Measurements from ENCODE around the gene KRT13. TPM values are rescaled to one million over a fixed set of nuclear protein-coding genes. Genes with fewer than 3 reads are reported as not detected.

Gene KRT13
- total and polyA plus RNA-seq, 2 of the 4 experiments (the other 2 are of a cell fraction), result 0.18 to 0.56 TPM

GRCh38 chr17:41527063-41528023 is 21.9 kb upstream of the KRT13 start:
- 50% methylated on average over 18 of the region's 62 CpGs; no CpG with 5 or more reads in 1 of the 2 experiments for WGBS, 2 experiments (ENCODE audit: extremely low coverage in 2 of 2, insufficient read length in 1 of 2)
- in situ Hi-C loops (cut with MboI; ENCODE audit: low sequenced_read_pairs), result no loop called here
- H2BK5ac ChIP-seq (ENCODE audit: low read depth, low read length, poor library complexity, severe bottlenecking), result no peak overlapping the region
- H2BK15ac ChIP-seq (ENCODE audit: low read depth, low read length), result no peak overlapping the region
- H2BK120ac ChIP-seq (ENCODE audit: low read depth, low read length), result peak overlapping the region; percentile 26; the same call in 1 of the 2 replicates
- ChIA-PET CTCF (no interaction called here), POLR2A (ENCODE audit: unreplicated experiment) (interaction anchor here (0.5 kb wide), 1 partner anchor 20 kb away, joined by 4 read pairs; no protein-coding TSS in a partner anchor)
- H4K91ac ChIP-seq (ENCODE audit: insufficient read depth, low read depth, low read length), result no peak overlapping the region
- H3K9me1 ChIP-seq (ENCODE audit: insufficient read depth, low read length), result peaks cover 21% of the 10 kb centered on the region
- ATAC-seq (ENCODE audit: low read depth), result no peak
- H3K56ac ChIP-seq (ENCODE audit: extremely low read depth, insufficient read depth, low read length), result no peak overlapping the region
- H3K4me2 ChIP-seq (ENCODE audit: low read depth, low read length), result no peak overlapping the region
- H4K8ac ChIP-seq (ENCODE audit: low read depth in 2 of 2, low read length in 2 of 2), result no peak overlapping the region
- intact Hi-C loops (cut with micrococcal nuclease), result no loop called here
- no peak overlapping the region for H3K18ac ChIP-seq (ENCODE audit: low read depth, low read length)
- no peak overlapping the region for H3K4me3 ChIP-seq (ENCODE audit: insufficient read depth, low read depth, low read length)
- H3K4me1 ChIP-seq (ENCODE audit: control insufficient read depth, insufficient read depth, low read length), result peaks cover 21% of the 10 kb centered on the region
- no peak overlapping the region for H3K23ac ChIP-seq (ENCODE audit: low read depth, low read length)
- H3K9me3 ChIP-seq (ENCODE audit: control insufficient read depth, insufficient read depth, low read length), result no peaks in the 10 kb centered on the region
- H2AK9ac ChIP-seq (replicated peaks; ENCODE audit: low read depth, low read length, poor library complexity), result no peak overlapping the region
- no peak overlapping the region for H2BK20ac ChIP-seq (ENCODE audit: low read depth, low read length)
- H2AK5ac ChIP-seq (ENCODE audit: low read depth, low read length), result no peak overlapping the region; the same call in 1 of the 2 replicates
- H3K27me3 ChIP-seq (ENCODE audit: control insufficient read depth, insufficient read depth, low read length), result peaks cover 2% of the 10 kb centered on the region; the same call in 1 of the 2 replicates
- H4K20me1 ChIP-seq (ENCODE audit: insufficient read depth, low read length), result no peaks in the 10 kb centered on the region
- H3K79me1 ChIP-seq (ENCODE audit: low read depth in 1 of 2, low read length in 2 of 2), result peaks cover 0 to under 1% of the 10 kb centered on the region in 2 experiments; a peak in 1 of 4 replicates
- H3K9ac ChIP-seq (ENCODE audit: low read depth, low read length), result no peak overlapping the region
- H3K27ac ChIP-seq (ENCODE audit: insufficient read depth, low read length), result no peak overlapping the region
- H3K36me3 ChIP-seq (ENCODE audit: control insufficient read depth, insufficient read depth, low read length), result no peaks in the 10 kb centered on the region
- H3K14ac ChIP-seq (replicated peaks; ENCODE audit: low read depth, low read length), result no peak overlapping the region
- dilution Hi-C loops (cut with HindIII; ENCODE audit: low sequenced_read_pairs, unreplicated experiment), result no loop called here
- BruUV-seq (replicated peaks), result no TSS peak
- H4K5ac ChIP-seq (ENCODE audit: low read depth, low read length), result no peak overlapping the region
- no peak for DNase-seq
- peak overlapping the region; percentile 81 for H2AFZ ChIP-seq (replicated peaks; ENCODE audit: low read length, poor library complexity)
- H3K4ac ChIP-seq (ENCODE audit: low read depth, low read length), result no peak overlapping the region
- TF ChIP-seq NFE2L2 (IDR thresholded peaks at IDR 0.05; ENCODE audit: low read depth, low read length), result no peak
- TF ChIP-seq RFX5 (IDR thresholded peaks at IDR 0.05; ENCODE audit: low read depth, low read length), result no peak
- no peak for TF ChIP-seq ELK1 (IDR thresholded peaks at IDR 0.05; ENCODE audit: borderline replicate concordance, low read depth, low read length)
- no peak for TF ChIP-seq FOS (IDR thresholded peaks at IDR 0.05; ENCODE audit: low read depth, low read length)
- TF ChIP-seq CTCF (conservative IDR thresholded peaks at IDR 0.05; ENCODE audit: low read depth, low read length), result no peak
- TF ChIP-seq CHD1 (IDR thresholded peaks at IDR 0.05; ENCODE audit: low read depth, low read length), result no peak
- TF ChIP-seq MAFK (IDR thresholded peaks at IDR 0.05; ENCODE audit: low read depth, low read length), result no peak
- no peak for TF ChIP-seq RAD21 (IDR thresholded peaks at IDR 0.05; ENCODE audit: low read length)
- no peak for TF ChIP-seq POLR2A (IDR thresholded peaks at IDR 0.05; ENCODE audit: low read depth, low read length)
- no peak for TF ChIP-seq RCOR1 (IDR thresholded peaks at IDR 0.05; ENCODE audit: insufficient replicate concordance, low read length)
- no peak for TF ChIP-seq MAZ (IDR thresholded peaks at IDR 0.05; ENCODE audit: borderline replicate concordance, low read depth, low read length)
- TF ChIP-seq CEBPB (IDR thresholded peaks at IDR 0.05; ENCODE audit: low read depth, low read length), result no peak
- no peak for TF ChIP-seq USF2 (IDR thresholded peaks at IDR 0.05; ENCODE audit: low read depth, low read length)
- TF ChIP-seq MXI1 (IDR thresholded peaks at IDR 0.05; ENCODE audit: borderline replicate concordance, low read depth, low read length), result no peak

Data from IMR-90 (cell line).